DMS153 (cell line): ENCODE results near the gene RNF149.

Source experiments
- DNase-seq: peaks from one replicate; lab custom pipeline; 2025; lab: John Stamatoyannopoulos, UW

The RNF149 gene

DNA sequence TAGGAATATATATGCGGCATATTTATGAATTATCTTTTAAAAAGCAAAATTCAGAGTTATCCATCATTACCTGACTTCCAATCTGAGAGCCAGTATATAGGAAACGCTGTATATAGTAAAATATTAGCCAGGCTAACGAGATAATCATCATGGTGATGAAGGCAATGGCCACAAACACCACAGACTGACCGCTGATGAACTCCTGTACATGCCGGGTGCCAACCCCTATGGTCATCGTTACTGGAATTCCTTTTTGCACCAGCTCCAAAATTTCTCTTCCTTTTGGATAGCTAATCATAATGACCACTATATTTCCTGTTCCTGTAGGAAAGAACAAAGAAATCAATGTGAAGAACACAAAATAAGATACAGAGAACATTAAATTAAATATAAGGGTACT is 13.6 kb downstream of the RNF149 start:
- DNase-seq = no peak

GRCh38 chr2:101293544-101293943 is 15.0 kb downstream of the RNF149 start:
- no peak for DNase-seq

- DNase-seq = no peak
Measured at GRCh38 chr2:101291973-101292372, 16.5 kb downstream of the RNF149 start.

- no peak for DNase-seq
Measured at GRCh38 chr2:101290711-101291110, 17.8 kb downstream of the RNF149 start.

- DNase-seq = no peak
Measured at GRCh38 chr2:101287303-101287702, 21.2 kb downstream of the RNF149 start.

- no peak for DNase-seq
Measured at GRCh38 chr2:101286684-101287083, 21.8 kb downstream of the RNF149 start.

DNA sequence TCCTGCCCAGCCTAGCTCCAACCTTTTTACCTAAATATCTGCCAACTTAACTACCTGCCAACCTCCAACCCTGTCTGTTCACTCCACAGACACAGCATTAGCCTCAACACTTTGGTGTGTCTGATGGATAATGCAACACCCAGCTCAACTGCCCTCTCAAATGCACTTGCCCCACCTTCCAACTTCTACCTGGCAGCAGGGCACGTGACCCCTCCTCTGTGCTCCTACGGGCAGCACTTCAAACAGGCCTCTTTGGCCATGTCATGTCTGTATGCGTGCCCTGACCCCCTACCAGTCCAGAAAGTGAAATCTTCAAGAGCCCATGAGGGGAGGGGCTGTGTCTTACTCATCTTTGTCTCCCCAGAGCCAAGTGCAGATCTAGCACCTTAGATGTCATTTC is 25.5 kb downstream of the RNF149 start:
- no peak for DNase-seq

DNA sequence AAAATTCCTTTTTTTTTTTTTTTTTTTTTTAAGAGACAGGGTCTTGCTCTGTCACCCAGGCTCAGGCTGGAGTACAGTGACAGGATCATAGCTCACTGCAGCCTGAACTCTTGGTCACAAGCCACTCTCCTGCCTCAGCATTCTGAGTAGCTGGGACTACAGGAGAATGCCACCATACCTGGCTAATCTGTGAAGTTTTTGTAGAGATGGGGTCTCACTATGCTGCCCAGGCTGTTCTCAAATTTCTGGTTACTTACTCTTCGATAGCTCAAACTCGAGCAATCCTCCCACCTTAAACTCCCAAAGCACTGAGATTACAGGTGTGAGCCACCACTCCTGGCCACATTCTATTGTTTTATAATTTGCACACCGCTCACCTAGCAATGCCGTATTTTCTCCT is 27.0 kb downstream of the RNF149 start:
- no peak for DNase-seq

DNA sequence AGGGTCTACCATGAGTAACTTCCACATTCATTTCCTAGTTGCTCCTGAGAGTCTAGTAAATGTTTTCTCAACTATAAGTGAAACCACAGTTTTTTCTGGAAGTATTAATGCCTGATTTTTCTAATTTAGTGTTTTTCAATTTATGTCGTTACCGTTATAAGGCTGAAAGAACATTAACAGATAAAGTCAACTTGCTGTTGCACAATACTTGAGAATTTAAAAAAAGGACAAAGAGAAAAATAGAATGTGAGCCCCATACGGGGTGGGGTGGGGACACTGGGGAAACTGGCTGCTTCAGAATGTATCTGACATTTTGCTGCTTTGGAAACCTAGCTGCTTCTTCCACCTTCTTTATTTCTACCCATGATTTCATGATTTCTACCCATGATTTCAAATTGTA is 29.6 kb downstream of the RNF149 start:
- no peak for DNase-seq

GRCh38 chr2:101277111-101277510 is 31.4 kb downstream of the RNF149 start:
- DNase-seq = no peak

DNA sequence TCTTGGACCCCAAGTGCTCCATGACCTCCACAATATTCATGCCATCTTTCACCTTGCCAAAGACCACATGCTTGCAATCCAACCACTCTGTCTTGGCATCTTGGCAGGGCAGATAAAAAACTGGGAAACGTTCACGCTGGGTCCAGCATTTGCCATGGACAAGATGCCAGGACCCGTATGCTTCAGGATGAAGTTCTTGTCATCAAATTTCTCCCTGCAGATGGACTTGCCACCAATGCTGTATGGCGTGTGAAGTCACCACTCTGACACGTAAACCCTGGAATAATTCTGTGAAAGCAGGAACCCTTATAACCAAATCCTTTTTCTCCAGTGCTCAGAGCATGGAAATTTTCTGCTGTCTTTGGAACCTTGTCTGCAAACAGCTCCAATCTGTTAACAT is 34.4 kb downstream of the RNF149 start:
- no peak for DNase-seq

GRCh38 chr2:101273056-101273455 is 35.4 kb downstream of the RNF149 start:
- no peak for DNase-seq

DNA sequence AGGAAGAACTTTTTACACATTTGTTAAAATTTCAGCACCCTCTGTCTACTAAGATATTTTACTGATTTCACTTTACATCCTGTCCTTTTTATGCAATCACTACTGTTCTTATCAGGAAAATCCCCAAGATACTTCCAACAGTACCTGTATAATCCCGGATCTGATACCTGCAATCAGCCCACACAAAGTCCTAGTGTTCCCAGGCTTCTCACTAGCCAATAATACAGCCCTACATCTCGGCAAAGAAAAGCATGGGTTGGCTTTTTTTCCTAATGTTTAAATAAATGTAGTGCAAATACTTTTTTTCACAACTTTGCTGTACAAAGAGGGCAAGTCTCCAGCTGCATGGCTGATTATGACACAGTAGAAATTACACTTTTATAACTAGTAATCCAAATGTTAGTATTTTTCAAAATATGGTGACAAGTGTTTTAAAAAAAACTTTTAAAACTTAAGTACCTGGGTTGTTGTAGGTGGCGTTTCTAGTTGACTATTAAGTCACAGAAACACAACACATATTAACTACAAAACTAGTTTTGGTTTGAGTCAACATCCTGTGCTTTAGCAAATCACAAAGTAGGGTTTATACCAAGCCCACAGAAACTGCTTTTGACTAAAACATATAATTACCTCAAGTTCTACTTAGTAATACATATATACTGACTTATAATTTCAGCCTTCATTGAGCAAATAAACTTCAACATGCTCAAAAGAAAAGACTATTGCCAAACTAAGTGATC is 36.3 kb downstream of the RNF149 start:
- DNase-seq = no peak

DNA sequence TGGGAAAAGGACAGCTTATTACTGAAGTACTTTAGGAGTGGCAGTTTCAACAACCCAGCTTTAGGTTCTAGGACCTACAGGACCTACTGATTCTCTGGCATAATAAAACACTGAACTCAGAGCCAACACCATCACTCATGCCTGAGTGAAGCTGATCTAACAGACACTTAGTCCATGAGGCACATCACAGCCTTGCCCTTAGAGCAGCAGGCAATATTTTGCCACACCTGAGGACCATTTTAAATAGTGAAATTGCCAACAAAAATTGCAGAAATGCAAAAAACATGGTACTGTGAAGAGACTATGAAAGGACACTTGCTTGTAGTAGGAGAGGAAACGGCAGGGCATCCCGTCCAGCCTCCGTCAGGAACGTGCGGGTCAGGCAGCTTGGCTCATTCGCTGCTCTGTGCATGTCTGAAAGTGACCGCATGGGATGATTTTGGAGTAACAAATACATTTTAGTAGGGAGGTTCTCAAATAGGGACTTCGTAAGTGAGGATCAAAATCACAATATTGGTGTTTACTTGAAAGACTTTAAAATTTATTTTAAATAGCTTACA is 37.7 kb downstream of the RNF149 start:
- no peak for DNase-seq

- DNase-seq = no peak
Measured at GRCh38 chr2:101267671-101268656, 40.5 kb downstream of the RNF149 start.

- DNase-seq = no peak
Measured at GRCh38 chr2:101265893-101266499, 42.5 kb downstream of the RNF149 start.

GRCh38 chr2:101264360-101264939 is 44.1 kb downstream of the RNF149 start:
- no peak for DNase-seq

GRCh38 chr2:101263377-101263800 is 45.1 kb downstream of the RNF149 start:
- DNase-seq = no peak

DNA sequence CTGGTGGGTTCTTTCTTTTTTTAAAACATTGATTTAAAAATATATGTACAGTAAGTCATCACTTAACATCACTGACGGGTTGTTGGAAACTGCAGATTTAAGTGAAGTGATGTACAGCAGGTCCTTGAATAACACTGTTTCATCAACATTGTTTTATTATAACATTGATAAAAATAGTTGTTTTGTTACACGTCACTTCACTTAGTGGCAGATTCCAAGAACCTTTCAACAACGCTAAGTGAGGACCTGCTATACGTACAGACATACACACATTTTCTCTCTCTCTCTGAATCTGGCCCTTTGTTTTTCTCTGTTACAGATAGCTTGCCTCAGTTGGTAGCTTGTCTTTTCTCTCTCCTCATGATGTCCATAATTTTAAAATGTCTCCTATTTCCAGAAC is 46.4 kb downstream of the RNF149 start:
- DNase-seq = no peak

GRCh38 chr2:101258804-101259203 is 49.7 kb downstream of the RNF149 start:
- DNase-seq = no peak

GRCh38 chr2:101256316-101256715 is 52.2 kb downstream of the RNF149 start:
- DNase-seq = no peak

DNA sequence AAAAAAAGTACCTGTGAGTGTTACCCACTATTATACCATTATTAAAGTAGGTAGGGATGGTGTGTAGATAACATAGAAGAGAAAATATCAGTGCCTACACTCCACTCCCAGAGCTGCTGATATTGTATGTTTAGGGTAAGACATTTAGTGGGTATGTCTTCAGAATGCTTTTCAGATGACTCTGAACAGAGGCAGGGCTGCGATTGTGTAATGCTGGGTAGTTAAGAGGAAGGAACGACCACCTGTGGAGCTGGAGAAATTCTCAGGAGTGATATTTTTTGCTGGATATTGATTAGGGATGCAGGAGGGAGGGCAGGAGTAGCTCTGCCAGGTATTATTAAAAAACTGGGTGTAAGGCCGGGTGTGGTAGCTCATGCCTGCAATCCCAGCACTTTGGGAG is 53.0 kb downstream of the RNF149 start:
- no peak for DNase-seq
